Measurements from ENCODE around the gene ELOVL2.

ELOVL2 gene

DNA sequence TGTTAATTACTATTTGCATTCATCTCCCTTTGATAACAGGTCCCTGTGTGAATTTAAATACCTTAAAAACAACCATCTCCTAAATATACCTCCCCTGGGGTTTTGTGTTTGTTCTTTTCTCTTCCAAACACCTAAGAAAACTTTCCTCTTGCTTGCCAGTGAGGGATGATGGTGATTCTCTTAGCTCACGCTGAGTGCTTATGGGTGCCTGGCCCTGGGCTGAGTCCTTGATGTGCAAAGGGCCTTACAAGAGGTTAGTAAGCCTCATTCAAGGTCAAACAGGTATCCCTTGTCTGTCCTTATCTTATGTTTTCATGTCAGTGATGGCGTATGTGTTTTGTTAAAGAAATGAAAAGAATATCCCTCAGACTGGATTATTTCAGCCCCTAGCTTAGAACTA lies 81.0 kb downstream of the ELOVL2 start:
- no peaks in the 10 kb centered on the region; the same call in 1 of the 2 replicates for H3K36me3 ChIP-seq (ENCODE audit: insufficient read depth)
- peaks cover 37% of the 10 kb centered on the region for H3K4me1 ChIP-seq (ENCODE audit: low read depth, poor library complexity, severe bottlenecking)
- H3K4me2 ChIP-seq = peak overlapping the region; percentile 11; the same call in 1 of the 2 replicates

GRCh38 chr6:10962673-10963072 lies 81.4 kb downstream of the ELOVL2 start:
- no peak overlapping the region for H2AFZ ChIP-seq (ENCODE audit: low read depth)
- no peaks in the 10 kb centered on the region for H3K79me2 ChIP-seq (ENCODE audit: insufficient read depth, low read depth)
- no peak overlapping the region for H3K27ac ChIP-seq
- peaks cover 37% of the 10 kb centered on the region for H3K4me1 ChIP-seq (ENCODE audit: low read depth, poor library complexity, severe bottlenecking)
- no peaks in the 10 kb centered on the region for H4K20me1 ChIP-seq (ENCODE audit: insufficient read depth)
- H3K4me3 ChIP-seq (IDR thresholded peaks at IDR 0.05; ENCODE audit: insufficient read depth, low read depth, low read length) = no peak overlapping the region
- peak overlapping the region; percentile 11; the same call in 1 of the 2 replicates for H3K4me2 ChIP-seq
- no peak overlapping the region for H3K9ac ChIP-seq
- no peak for TF ChIP-seq CTCF (conservative IDR thresholded peaks at IDR 0.05; ENCODE audit: low read depth, low read length)
- H3K36me3 ChIP-seq (ENCODE audit: insufficient read depth) = no peaks in the 10 kb centered on the region; the same call in 1 of the 2 replicates
- H3K27me3 ChIP-seq (ENCODE audit: insufficient read depth, low read depth) = no peaks in the 10 kb centered on the region

More for the DNA sequence above, 81.0 kb downstream of the ELOVL2 start:
- no peaks in the 10 kb centered on the region for H4K20me1 ChIP-seq (ENCODE audit: insufficient read depth)
- no peaks in the 10 kb centered on the region for H3K27me3 ChIP-seq (ENCODE audit: insufficient read depth, low read depth)
- no peak overlapping the region for H3K27ac ChIP-seq
- no peak overlapping the region for H2AFZ ChIP-seq (ENCODE audit: low read depth)
- H3K9ac ChIP-seq = no peak overlapping the region
- TF ChIP-seq CTCF (conservative IDR thresholded peaks at IDR 0.05; ENCODE audit: low read depth, low read length) = no peak
- H3K4me3 ChIP-seq (IDR thresholded peaks at IDR 0.05; ENCODE audit: insufficient read depth, low read depth, low read length) = no peak overlapping the region
- H3K79me2 ChIP-seq (ENCODE audit: insufficient read depth, low read depth) = no peaks in the 10 kb centered on the region

GRCh38 chr6:10961837-10962236 lies 82.3 kb downstream of the ELOVL2 start:
- Histone ChIP-seq H3K4me1 (ENCODE audit: low read depth, poor library complexity, severe bottlenecking) (peaks cover 37% of the 10 kb centered on the region), H3K9ac (no peak overlapping the region), H3K27me3 (ENCODE audit: insufficient read depth, low read depth) (no peaks in the 10 kb centered on the region), H3K36me3 (ENCODE audit: insufficient read depth) (no peaks in the 10 kb centered on the region; the same call in 1 of the 2 replicates), H3K4me2 (no peak overlapping the region), H3K4me3 (IDR thresholded peaks at IDR 0.05; ENCODE audit: insufficient read depth, low read depth, low read length) (no peak overlapping the region), H2AFZ (ENCODE audit: low read depth) (no peak overlapping the region), H4K20me1 (ENCODE audit: insufficient read depth) (no peaks in the 10 kb centered on the region), H3K27ac (no peak overlapping the region), H3K79me2 (ENCODE audit: insufficient read depth, low read depth) (no peaks in the 10 kb centered on the region)
- TF ChIP-seq CTCF (conservative IDR thresholded peaks at IDR 0.05; ENCODE audit: low read depth, low read length) = no peak

DNA sequence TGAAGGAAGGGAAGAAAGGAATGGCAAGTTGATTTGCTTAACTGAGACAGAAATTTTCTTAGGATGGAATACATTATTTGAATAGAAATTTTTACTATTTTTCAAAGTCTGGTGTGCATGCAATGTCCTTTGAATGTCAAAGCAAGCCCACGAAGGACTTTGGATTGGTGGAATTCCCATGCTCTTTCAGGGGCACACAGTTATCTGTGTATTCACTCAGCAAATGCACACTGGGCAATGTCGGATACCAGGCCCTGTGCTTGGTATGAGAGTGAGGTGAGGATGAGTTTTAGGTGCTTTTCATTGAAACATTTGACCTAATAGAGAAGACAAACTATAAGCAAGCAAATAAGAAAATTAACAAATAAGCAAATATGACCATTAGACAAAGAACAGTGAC lies 83.9 kb downstream of the ELOVL2 start:
- Histone ChIP-seq H3K4me1 (ENCODE audit: low read depth, poor library complexity, severe bottlenecking) (peaks cover 32% of the 10 kb centered on the region), H3K79me2 (ENCODE audit: insufficient read depth, low read depth) (no peaks in the 10 kb centered on the region), H3K4me3 (IDR thresholded peaks at IDR 0.05; ENCODE audit: insufficient read depth, low read depth, low read length) (no peak overlapping the region), H4K20me1 (ENCODE audit: insufficient read depth) (no peaks in the 10 kb centered on the region), H3K36me3 (ENCODE audit: insufficient read depth) (no peaks in the 10 kb centered on the region), H3K27me3 (ENCODE audit: insufficient read depth, low read depth) (no peaks in the 10 kb centered on the region), H3K4me2 (no peak overlapping the region), H3K9ac (no peak overlapping the region), H2AFZ (ENCODE audit: low read depth) (no peak overlapping the region), H3K27ac (no peak overlapping the region)
- TF ChIP-seq CTCF (conservative IDR thresholded peaks at IDR 0.05; ENCODE audit: low read depth, low read length) = no peak

Data from KMS-11 (cell line).